Glutamatergic neuron (in vitro differentiated cells): ENCODE results near the gene ZMYND8. TPM values are rescaled to one million over a fixed set of nuclear protein-coding genes. Genes with fewer than 3 reads are reported as not detected.
"Not testable (repeated sequence)": the region's sequence is repeated elsewhere in the genome, so short reads cannot be mapped to it uniquely, and the experiment has no call there.

Experiments used
- DNase-seq: peaks from one replicate; pipeline ENCODE4 v3.0.0; 2022
- H3K27ac Mint-ChIP-seq: one replicate; pipeline ENCODE4 v1.8.0; 2020; ENCODE audit warnings: mild to moderate bottlenecking, mixed read lengths, inconsistent platforms; ENCODE audit not compliant: unreplicated experiment
- H3K27me3 Mint-ChIP-seq: one replicate; pipeline ENCODE4 v1.8.0; 2020; ENCODE audit warnings: mild to moderate bottlenecking, moderate library complexity, mixed read lengths, inconsistent platforms; ENCODE audit not compliant: unreplicated experiment
- H3K36me3 Mint-ChIP-seq: one replicate; pipeline ENCODE4 v1.8.0; 2020; ENCODE audit warnings: mild to moderate bottlenecking, mixed read lengths, inconsistent platforms; ENCODE audit not compliant: unreplicated experiment
- H3K4me1 Mint-ChIP-seq: one replicate; pipeline ENCODE4 v1.8.0; 2020; ENCODE audit warnings: mild to moderate bottlenecking, low read depth, mixed read lengths, inconsistent platforms; ENCODE audit not compliant: unreplicated experiment
- H3K4me3 Mint-ChIP-seq: one replicate; pipeline ENCODE4 v1.8.0; 2020; ENCODE audit warnings: mild to moderate bottlenecking, mixed read lengths, inconsistent platforms; ENCODE audit not compliant: unreplicated experiment
- H3K9me3 Mint-ChIP-seq: one replicate; pipeline ENCODE4 v1.8.0; 2020; ENCODE audit warnings: mild to moderate bottlenecking, moderate library complexity, mixed read lengths, inconsistent platforms; ENCODE audit not compliant: unreplicated experiment
- total RNA-seq: library from RNA; stranded (reverse); fragmentation: NEBNext Ultra II Directional; extraction: Animal tissue kit (Norgen Biotek cat#: 25700); gene quantifications from one replicate; pipeline ENCODE4 v1.2.1, GENCODE V29; 2021; ENCODE audit not compliant: unreplicated experiment
- TF ChIP-seq, protein P1 (sequence below): fragments of 200-600 bp; sonication (generic); IDR thresholded peaks from one replicate; pipeline ENCODE4 v1.5.0; 2021; ENCODE audit not compliant: partially characterized antibody, unreplicated experiment

Gene ZMYND8
- total RNA-seq, 1 donor from 2014 or later: 116 TPM

- no peak for DNase-seq
- TF ChIP-seq, protein P1, sequence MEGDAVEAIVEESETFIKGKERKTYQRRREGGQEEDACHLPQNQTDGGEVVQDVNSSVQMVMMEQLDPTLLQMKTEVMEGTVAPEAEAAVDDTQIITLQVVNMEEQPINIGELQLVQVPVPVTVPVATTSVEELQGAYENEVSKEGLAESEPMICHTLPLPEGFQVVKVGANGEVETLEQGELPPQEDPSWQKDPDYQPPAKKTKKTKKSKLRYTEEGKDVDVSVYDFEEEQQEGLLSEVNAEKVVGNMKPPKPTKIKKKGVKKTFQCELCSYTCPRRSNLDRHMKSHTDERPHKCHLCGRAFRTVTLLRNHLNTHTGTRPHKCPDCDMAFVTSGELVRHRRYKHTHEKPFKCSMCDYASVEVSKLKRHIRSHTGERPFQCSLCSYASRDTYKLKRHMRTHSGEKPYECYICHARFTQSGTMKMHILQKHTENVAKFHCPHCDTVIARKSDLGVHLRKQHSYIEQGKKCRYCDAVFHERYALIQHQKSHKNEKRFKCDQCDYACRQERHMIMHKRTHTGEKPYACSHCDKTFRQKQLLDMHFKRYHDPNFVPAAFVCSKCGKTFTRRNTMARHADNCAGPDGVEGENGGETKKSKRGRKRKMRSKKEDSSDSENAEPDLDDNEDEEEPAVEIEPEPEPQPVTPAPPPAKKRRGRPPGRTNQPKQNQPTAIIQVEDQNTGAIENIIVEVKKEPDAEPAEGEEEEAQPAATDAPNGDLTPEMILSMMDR: no peak
- peaks cover 2% of the 10 kb centered on the region for H3K4me1 Mint-ChIP-seq
- H3K4me3 Mint-ChIP-seq: no peak overlapping the region
- no peak overlapping the region for H3K27ac Mint-ChIP-seq
- peaks cover 6% of the 10 kb centered on the region for H3K9me3 Mint-ChIP-seq
- no peaks in the 10 kb centered on the region for H3K36me3 Mint-ChIP-seq
- peaks cover 3% of the 10 kb centered on the region for H3K27me3 Mint-ChIP-seq
These were observed 13.7 kb upstream of the ZMYND8 start for GRCh38 chr20:47370214-47370613.

- Mint-ChIP-seq H3K36me3 (no peaks in the 10 kb centered on the region), H3K9me3 (peaks cover 6% of the 10 kb centered on the region), H3K4me1 (peaks cover 2% of the 10 kb centered on the region), H3K27ac (no peak overlapping the region), H3K27me3 (no peaks in the 10 kb centered on the region), H3K4me3 (no peak overlapping the region)
- no peak for DNase-seq
- TF ChIP-seq, protein P1: no peak
These were observed 11.8 kb upstream of the ZMYND8 start for GRCh38 chr20:47368301-47368700.

GRCh38 chr20:47366301-47366700 lies 9.8 kb upstream of the ZMYND8 start:
- not testable (repeated sequence) for H3K4me1 Mint-ChIP-seq, H3K27me3 Mint-ChIP-seq, DNase-seq, H3K4me3 Mint-ChIP-seq, H3K27ac Mint-ChIP-seq, H3K36me3 Mint-ChIP-seq
- peaks cover 11% of the 10 kb centered on the region for H3K9me3 Mint-ChIP-seq

GRCh38 chr20:47365023-47365764 lies 8.7 kb upstream of the ZMYND8 start:
- Mint-ChIP-seq H3K9me3 (peaks cover 11% of the 10 kb centered on the region), H3K36me3 (no peaks in the 10 kb centered on the region), H3K27me3 (peaks cover 2% of the 10 kb centered on the region), H3K27ac (no peak overlapping the region), H3K4me3 (no peak overlapping the region), H3K4me1 (peaks cover 20% of the 10 kb centered on the region)
- TF ChIP-seq, protein P1: no peak
- no peak for DNase-seq

DNA sequence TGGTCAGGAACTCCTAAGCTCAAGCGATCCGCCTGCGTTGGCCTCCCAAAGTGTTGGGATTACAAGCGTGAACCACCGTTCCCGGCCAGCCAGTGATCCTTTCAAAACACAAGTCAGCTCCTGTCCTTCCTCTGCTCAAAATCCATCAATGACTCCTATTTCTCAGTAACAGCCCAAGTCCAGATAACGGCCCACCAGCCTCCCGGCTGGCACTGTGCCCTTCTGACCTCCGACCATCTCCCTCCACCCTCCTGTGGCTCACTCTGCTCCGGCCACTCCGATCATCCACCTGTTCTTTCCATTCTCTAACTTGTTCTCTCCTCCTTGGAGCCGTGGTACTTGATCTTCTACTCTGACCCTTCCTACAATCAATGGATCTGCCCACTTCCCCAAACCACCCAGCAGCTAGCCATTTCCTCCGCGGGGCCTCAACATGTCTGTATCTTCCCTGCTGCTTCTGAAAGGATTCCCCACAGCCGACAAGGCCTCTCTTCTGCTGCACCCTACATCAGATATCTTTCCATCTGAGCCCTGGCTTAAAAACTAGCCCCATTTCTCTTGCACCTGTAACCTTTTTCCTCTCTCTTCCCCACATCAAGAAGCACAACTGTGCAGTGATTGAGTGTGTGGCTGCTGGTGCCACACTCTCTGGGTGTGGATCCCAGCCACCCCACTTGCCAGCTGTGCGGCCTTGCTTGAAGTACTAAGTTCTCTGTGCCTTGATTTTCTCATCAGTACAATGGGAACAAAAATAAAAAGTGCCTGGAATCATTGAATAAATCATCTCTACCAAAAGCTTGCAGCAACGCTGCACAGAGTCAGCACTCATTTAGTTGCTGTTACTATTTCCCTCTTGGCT lies 6.1 kb upstream of the ZMYND8 start:
- peaks cover 45% of the 10 kb centered on the region for H3K4me1 Mint-ChIP-seq
- H3K9me3 Mint-ChIP-seq: peaks cover 17% of the 10 kb centered on the region
- peak overlapping the region; percentile 26 for H3K4me3 Mint-ChIP-seq
- no peak for DNase-seq
- H3K27ac Mint-ChIP-seq: peak overlapping the region; percentile 84
- TF ChIP-seq, protein P1: no peak
- peaks cover 10% of the 10 kb centered on the region for H3K27me3 Mint-ChIP-seq
- no peaks in the 10 kb centered on the region for H3K36me3 Mint-ChIP-seq
